Hindlimb muscle (tissue), 1 donor: ENCODE data around the gene MAPK8IP3. TPM values are rescaled to one million over a fixed set of nuclear protein-coding genes. Genes with fewer than 3 reads are reported as not detected.
A peak's percentile ranks its signal among the peaks of the same experiment; 100 is the strongest.

Experiments
- DNase-seq: peaks from one replicate; pipeline ENCODE4 v3.0.0-alpha.2; 2013
- polyA plus RNA-seq: library from polyadenylated mRNA; unstranded; fragments of 120-200 nt; gene quantifications from one replicate; pipeline ENCODE4 v1.2.1, GENCODE V29; 2013; ENCODE audit not compliant: insufficient read length

The MAPK8IP3 gene
- polyA plus RNA-seq, 1 donor, result 55.3 TPM

DNA sequence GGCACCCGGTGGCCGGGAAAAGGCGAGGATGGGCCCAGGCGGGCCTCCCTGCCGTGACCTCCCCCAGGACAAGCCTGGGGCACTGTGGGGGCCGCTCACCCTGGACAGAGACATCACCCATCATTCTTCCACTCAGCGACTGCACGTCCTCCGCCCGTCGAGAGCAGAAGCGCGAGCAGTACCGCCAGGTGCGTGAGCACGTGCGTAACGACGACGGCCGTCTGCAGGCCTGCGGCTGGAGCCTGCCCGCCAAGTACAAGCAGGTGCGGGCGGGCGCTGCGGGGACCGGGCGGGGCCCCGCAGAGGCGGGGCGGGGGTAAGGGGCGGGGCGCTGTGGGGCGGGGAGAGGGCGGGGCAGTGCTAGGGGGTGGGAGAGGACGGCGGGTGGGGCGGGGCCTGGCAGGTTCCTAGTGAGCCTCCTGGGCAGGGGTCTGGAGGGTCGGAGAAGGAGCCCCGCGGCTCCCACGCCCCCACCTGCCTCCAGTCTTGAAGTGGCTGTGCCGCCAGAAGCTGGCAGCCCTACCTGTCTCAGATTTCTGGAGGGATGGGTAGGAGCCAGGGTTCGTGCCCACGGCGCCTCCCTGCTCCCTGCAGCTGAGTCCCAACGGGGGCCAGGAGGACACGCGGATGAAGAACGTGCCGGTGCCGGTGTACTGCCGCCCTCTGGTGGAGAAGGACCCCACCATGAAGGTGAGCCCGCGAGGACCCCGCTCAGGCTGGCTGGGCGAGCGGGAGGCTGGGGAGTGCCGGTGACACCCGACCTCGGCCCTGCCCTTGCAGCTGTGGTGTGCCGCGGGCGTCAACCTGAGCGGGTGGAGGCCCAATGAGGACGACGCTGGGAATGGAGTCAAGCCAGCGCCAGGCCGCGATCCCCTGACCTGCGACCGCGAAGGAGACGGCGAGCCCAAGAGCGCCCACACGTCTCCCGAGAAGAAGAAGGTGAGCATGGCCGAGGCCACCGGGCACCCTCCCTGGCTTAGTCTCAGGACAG, 57.8 kb downstream of the MAPK8IP3 start:
- no peak for DNase-seq

DNA sequence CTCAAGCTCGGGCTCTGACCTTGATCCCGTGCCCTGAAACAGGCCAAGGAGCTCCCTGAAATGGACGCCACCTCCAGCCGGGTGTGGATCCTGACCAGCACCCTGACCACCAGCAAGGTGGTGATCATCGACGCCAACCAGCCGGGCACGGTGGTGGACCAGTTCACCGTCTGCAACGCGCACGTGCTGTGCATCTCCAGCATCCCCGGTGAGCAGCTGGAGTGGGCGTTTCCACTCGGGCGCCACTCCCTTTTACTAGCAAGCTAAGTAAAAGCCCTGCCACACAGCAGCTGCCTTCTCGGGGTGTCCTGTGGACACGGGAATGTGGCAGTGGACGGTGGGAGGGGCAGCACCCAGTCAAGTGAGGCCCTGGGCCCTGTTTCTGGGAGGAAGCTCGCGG, 59.0 kb downstream of the MAPK8IP3 start:
- no peak for DNase-seq

DNA sequence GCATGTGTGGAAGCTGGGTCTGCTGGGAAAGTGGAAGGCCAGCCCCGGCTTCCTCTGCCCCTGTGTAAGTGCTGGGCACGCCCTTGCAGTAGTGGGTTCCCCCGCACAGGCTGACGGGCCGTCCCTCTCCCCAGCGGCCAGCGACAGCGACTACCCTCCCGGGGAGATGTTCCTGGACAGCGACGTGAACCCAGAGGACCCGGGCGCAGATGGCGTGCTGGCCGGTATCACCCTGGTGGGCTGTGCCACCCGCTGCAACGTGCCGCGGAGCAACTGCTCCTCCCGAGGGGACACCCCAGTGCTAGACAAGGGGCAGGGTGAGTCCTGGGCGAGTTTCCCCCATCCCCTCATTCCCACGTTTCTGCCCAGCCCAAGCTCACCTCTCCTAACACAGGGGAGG, 59.8 kb downstream of the MAPK8IP3 start:
- DNase-seq, result no peak

DNA sequence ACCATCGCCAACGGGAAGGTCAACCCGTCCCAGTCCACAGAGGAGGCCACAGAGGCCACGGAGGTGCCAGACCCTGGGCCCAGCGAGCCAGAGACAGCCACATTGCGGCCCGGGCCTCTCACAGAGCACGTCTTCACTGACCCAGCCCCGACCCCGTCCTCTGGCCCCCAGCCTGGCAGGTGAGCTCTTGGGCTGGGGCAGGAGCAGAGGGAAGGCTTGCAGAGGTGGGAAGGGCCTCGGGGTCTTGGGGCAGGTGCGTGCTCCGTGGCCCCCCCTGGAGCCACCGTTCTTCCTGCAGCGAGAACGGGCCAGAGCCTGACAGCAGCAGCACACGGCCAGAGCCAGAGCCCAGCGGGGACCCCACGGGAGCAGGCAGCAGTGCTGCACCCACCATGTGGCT, 60.2 kb downstream of the MAPK8IP3 start:
- DNase-seq, result no peak

DNA sequence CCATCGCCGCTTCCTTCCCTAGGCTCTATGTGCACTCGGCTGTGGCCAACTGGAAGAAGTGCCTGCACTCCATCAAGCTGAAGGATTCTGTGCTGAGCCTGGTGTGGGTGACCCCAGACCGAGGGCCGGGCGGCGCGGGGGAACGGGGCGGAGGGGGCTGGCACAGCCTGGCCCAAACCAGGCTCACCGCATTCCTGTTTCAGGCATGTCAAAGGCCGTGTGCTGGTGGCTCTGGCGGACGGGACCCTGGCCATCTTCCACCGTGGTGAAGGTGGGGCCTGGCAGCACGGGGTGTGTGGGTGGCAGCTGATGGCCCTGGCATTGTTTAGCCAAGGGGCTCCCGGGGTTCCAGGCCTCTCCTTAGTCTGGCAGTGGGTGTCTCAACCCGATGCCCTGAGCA, 60.7 kb downstream of the MAPK8IP3 start:
- no peak for DNase-seq

DNA sequence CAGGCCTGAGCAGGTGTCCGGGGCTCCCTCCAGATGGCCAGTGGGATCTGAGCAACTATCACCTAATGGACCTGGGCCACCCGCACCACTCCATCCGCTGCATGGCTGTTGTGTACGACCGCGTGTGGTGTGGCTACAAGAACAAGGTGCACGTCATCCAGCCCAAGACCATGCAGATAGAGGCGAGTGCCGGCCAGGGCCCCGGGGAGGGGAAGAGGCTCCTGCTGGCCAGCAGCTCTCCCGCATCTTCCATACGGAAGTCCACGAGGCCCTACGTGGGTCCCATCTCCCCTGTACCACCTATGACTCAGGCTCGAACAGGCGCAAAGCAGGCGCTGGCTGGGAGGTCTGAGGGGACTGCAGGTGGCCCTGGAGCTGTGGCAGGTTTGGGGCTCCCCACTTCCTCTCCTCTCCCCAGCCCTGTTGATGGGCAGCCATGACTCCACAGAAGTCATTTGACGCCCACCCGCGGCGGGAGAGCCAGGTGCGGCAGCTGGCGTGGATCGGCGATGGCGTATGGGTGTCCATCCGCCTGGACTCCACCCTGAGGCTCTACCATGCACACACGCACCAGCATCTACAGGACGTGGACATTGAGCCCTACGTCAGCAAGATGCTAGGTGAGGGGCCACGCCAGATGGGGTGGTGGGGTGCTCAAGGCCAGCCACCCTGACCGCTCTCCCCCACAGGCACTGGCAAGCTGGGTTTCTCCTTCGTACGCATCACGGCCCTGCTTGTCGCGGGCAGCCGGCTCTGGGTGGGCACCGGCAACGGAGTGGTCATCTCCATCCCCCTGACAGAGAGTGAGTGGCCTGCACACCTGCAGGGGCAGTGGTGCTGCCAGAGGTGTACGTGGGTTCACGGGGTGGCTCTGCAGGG, 61.4 kb downstream of the MAPK8IP3 start:
- no peak for DNase-seq

DNA sequence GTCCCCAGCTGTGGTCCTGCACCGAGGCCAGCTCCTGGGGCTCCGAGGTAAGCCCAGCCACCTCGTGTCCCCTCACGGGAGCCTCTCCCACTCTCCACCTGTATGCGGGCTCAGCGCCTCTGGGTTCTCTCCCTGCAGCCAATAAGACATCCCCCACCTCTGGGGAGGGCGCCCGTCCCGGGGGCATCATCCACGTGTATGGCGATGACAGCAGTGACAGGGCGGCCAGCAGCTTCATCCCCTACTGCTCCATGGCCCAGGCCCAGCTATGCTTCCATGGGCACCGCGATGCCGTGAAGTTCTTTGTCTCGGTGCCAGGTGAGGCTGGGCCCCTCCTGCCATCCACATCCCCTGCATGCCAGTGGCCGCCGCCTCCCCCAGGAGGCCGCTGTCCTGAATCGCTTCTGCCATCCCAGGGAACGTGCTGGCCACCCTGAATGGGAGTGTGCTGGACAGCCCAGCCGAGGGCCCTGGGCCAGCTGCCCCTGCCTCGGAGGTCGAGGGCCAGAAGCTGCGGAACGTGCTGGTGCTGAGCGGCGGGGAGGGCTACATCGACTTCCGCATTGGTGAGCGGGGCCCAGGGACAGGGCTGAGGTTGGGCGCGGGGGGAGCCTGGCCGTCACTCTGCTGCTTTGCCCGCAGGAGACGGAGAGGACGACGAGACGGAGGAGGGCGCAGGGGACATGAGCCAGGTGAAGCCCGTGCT, 62.2 kb downstream of the MAPK8IP3 start:
- DNase-seq, result no peak

DNA sequence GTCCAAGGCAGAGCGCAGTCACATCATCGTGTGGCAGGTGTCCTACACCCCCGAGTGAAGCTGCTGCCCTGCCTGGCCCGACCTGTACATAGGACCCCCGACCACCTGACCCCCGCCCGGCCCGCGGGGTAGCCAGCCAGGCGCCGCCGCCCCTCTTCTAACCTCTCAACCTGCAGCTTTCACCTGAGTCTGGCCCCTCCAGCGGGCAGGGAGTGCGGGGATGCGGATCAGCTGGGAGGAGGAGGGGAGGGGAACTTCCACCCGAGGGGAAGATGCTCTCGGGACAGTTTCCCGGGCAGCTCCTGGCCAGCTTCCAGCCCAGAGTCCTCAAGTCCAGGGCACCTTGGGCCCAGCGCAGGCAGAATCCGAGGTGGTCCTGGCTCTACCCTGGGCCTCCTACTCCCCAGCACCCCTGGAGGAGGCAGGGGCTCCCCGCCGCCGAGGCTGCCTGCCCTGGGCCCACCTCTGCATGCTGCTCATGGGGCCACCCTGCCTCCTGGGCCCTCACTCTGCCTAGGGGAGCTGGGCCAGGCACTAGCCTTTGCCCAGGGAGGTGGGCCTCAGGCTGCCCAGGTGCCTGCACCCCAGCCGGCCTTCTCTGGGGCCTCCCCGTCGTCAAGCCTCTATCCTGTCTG, 62.9 kb downstream of the MAPK8IP3 start:
- DNase-seq, result no peak

DNA sequence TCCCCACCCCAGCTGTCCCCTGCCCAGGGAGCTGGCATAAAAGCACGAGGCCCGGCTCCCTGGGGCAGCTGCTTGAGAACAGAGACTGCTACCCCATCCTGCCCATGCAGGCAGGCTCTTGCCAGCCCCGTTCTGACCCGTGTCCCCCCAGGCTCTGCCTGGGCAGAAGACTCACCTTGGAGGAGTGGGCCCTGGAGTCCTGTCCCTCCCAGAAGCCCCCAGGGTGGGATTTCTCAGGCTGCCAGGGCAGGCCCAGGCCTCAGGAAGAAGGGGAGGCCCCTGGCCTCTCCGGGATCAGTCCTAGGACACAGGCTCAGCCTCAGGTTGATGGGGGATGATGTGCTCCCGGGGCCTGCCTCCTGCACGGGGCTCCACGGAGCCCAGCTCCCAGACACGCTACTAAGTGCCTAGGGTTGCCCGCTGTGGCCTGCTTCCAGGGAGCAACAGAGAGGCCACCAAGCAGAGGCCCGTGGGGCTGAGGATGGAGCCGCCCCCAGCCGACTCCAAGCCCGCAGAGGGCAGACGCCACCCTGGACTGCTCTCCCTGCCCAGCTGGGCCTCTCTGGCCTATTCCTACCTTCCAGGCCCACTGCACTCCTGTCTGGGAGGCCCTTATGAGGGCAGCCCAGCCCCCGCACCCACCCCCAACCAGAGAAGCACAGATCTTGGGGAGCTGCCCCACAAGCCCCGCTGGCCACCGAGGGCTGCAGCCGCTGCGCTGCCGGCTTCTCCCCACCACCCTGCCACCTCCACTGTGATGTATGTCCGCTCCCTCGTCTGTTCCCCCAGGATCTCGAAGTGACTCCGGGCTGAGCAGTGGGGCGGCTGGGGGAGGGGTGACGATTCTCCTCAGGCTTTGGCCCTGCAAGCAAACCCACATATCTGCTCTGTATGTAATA, 63.7 kb downstream of the MAPK8IP3 start:
- DNase-seq, result no peak

DNA sequence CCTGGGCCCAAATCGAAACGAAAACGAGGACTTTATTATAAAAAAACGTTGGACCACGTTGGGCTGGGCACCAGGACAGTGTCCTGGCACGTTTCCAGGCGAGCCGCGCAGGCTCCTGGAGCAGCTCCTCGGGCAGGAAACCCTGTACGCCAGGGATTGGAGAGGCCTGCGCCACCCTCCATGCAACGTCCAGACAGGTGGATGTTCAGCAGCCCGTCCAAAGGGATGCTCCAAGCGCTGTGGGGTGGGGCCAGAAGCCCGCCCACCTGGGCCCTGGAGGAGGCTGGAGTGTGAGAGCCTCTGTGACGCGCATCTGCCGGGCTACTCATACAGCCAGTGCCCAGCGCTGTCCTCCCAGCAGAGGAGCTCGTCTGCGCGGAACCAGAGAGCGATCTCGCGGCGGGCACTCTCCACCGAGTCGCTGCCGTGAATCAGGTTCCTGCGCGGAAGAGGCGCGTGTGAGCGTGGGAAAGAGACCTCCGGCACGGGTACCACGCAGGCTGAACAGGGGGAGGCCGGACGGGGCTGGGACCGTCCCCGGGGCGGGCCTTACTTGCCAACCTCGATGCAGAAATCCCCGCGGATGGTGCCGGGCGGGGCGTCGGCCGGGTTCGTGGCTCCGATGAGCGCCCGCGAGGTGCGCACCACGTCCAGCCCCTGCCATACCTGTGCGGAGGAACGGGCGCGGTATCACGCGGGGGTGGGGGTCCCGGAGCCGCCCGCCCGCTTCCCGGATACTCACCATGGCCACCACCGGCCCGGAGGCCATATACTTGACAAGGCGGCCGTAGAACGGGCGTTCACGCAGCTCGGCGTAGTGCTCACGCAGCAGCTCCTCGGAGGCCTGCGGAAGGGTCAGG, 64.6 kb downstream of the MAPK8IP3 start:
- no peak for DNase-seq

DNA sequence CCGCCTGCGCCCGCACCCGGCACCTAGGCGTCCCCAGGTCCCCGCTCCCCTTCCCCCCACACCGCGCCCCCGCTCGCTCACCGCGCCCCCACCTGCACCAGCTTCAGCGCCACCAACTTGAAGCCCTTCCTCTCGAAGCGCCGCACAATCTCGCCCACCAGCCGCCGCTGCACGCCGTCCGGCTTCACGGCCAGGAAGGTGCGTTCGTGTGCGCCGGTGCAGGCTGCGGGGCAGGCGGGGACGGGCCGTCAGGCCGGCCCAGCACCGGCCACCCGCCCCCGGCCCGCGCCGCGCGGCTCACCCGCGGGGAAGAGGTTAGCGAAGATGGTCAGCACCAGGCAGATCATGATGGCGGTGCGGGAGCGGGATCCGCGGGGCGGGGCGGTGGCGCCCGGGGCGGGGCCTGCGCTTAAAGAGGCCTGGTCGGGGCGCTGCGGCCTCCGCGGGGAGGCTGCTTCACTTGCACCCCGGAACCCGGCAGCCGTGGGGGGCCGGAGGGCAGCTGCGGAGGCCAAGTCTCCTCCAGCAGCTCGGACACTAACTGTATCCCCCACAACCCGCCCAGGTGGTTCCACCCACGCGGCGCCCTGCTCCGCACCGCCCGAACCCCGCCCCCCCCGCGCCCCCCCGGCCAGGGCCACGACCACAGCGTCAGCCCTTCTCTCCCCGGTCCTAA, 65.3 kb downstream of the MAPK8IP3 start, which contains the start of gene NME3:
TSS of gene NME3 (minus strand) at position 356 of the 676 bp plus-strand sequence. CDS start at position 347, 9 bp downstream.
- DNase-seq, result peak; percentile 73

DNA sequence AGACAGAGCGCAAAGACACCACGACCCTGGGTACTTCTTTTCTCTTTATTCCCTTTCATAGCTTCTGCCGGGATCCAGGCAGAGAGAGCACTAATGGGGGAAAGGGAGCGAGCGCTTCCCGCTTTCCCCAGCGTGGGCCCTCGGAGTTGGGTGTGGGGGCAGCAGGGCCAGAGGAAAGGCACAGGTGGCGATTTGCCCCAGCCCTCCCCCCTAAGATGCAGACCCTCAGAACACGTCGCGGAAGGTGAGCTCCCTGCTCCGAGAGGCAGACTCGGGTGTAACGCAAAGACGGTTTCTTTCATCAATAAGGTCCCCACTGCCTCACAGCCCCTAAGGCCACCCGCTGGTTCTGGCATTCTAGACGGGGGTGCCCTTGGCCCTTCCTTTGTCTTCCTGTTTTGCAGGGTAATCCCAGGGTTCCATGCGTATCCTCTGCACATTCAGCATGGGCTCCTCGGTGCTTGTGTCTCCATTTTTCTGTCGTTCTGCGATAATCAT, 65.9 kb downstream of the MAPK8IP3 start:
- DNase-seq, result no peak

DNA sequence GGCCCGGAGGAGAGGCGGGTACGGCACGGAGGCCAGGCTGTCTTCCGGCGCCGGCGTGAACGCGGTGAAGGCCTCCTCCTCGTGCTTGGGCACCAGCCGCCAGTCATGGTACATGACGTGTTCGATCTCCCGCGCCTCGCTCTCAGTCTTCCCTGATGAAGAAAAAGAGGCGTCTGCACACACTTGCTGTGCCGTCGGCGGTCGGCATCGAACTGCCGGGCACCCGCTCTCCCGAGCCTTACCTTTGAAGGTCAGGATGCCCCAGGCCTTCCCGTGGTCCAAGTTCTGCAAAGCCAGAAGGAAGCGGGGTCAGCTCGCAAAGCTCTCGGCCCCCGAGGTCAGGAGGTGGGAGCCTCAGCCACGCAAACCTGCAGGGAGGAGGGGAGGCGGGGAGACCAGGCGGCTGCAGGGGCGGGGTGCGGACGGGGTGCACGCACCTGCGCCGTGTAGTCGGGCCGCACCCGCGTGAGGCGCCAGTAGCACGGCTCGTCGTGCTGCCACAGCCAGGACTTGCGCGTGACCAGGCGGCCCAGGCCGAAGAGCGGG, 66.4 kb downstream of the MAPK8IP3 start, which contains the start of gene EME2:
TSS of gene EME2 (plus strand) at position 449 of the 546 bp plus-strand sequence. CDS start 418 bp downstream, outside the sequence.
- no peak for DNase-seq

DNA sequence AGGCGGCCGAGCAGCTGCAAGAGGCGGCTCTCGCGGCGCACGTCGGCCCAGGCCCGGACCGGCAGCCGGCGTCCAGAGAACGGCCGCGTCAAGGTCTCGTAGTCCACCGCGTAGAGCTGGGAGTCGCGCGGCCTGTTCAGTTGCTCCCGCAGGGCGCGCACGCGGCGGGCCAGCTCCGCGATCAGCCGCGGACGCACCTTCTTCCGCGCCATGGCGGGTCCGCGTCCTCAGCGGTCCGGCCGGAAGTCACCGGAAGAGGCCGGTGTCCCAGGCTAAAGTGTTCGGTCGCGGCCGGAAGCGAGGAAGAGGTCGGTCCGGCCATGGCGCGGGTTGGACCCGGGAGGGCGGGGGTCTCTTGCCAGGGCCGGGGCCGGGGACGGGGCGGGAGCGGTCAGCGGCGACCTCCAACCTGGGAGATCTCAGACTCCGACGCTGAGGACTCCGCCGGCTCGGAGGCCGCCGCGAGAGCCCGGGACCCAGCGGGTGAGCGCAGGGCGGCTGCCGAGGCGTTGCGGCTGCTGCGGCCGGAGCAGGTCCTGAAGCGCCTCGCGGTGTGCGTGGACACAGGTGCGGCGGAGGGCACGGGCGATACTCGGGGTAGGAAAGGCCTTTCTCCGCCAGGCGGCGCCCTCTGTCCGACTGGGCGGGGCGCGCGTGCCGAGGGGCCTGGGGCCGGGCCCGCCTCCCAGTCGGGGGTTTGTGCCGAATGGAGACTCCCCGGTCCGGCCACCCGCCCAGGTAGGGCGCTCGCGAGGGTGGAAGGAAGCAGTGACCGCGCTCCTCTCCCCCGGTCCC, 67.1 kb downstream of the MAPK8IP3 start, which contains the start of gene MRPS34:
TSS of gene MRPS34 (minus strand) at position 227 of the 795 bp plus-strand sequence. CDS start at position 212, 15 bp downstream.
- DNase-seq, result peak; percentile 87

DNA sequence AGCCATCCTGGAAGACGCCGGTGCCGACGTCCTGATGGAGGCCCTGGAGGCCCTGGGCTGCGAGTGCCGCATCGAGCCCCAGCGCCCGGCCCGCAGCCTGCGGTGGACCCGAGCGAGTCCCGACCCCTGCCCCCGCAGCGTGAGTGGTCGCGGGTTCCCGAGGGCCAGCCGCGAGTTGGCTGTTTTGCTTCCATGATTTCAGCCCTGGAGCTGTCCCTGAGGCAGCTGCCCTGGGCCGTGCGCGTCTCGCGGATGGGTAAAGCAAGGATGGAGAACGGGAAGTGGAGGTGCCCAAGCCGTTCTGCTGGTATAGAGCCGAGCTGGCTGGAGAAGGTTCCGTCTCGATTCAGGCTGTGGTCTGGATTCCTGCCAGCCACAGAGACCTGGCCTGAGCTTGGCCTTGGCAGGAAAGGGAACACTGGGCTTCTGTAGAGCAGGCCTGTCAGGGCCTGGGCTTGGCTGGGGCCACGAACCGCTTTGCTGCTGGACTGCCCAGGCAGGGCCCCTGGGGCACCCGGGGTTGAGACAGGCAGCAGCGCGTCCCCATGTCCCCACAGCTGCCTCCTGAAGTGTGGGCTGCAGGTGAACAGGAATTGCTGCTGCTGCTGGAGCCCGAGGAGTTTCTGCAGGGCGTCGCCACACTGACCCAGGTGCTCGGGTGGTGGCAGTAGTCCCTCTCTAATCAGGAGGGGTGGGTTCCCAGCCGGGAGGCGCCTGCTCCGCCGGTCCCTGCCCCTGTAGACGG, 67.9 kb downstream of the MAPK8IP3 start:
- no peak for DNase-seq

DNA sequence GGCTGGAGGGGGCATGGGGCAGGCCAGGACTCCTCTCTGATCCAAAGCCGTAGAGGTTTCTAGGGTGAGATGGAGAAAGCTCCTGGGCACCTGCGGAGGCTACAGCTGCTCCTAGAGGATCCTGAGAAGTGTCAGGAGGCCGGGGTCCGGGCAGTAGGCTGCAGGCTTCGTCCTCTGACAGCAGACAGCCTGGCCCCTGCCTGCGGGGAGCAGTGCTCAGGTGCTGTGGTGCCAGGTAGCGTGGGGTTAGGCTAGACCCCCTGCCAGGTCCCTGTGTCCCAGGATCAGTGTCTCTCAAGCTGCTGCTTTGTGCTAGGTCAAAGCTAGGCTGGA, 68.4 kb downstream of the MAPK8IP3 start:
- DNase-seq, result no peak
